Osteoblast (primary cell): ENCODE results near the gene LRRC59. TPM values are rescaled to one million over a fixed set of nuclear protein-coding genes. Genes with fewer than 3 reads are reported as not detected.
A peak's percentile ranks its signal among the peaks of the same experiment; 100 is the strongest.

Experiments used
- DNase-seq: peaks from one replicate; pipeline ENCODE4 v3.0.0; 2011; ENCODE audit warnings: low spot score, mixed read lengths; ENCODE audit not compliant: insufficient read length; ENCODE audit errors: missing footprints
- H2AFZ ChIP-seq: 2 replicates; pipeline ENCODE4 v1.6.0; 2011; ENCODE audit warnings: mild to moderate bottlenecking, low read length
- H3K27ac ChIP-seq: 2 replicates; pipeline ENCODE4 v1.5.1; 2011; ENCODE audit warnings: mild to moderate bottlenecking, low read depth, low read length, moderate library complexity
- H3K27me3 ChIP-seq: 2 replicates; pipeline ENCODE4 v1.6.0; 2012; ENCODE audit warnings: mild to moderate bottlenecking, control low read depth, inconsistent platforms, low read length, moderate library complexity; ENCODE audit not compliant: insufficient read depth
- H3K36me3 ChIP-seq: 2 replicates; pipeline ENCODE4 v1.5.1; 2011; ENCODE audit warnings: mild to moderate bottlenecking, low read length, control low read depth, moderate library complexity; ENCODE audit not compliant: insufficient read depth
- H3K4me1 ChIP-seq: 2 replicates; pipeline ENCODE4 v1.5.1; 2011; ENCODE audit warnings: mild to moderate bottlenecking, low read length, control low read depth, moderate library complexity; ENCODE audit not compliant: insufficient read depth
- H3K4me2 ChIP-seq: 2 replicates; pipeline ENCODE4 v1.6.0; 2011; ENCODE audit warnings: mild to moderate bottlenecking, low read length; ENCODE audit not compliant: insufficient read depth
- H3K4me3 ChIP-seq: fragments of 200-600 bp; sonication (generic); 3 replicates; pipeline ENCODE4 v1.5.1; 2012; ENCODE audit warnings: mild to moderate bottlenecking, low read length, inconsistent platforms; ENCODE audit not compliant: insufficient read depth
- H3K79me2 ChIP-seq: 2 replicates; pipeline ENCODE4 v1.6.0; 2012; ENCODE audit warnings: mild to moderate bottlenecking, low read length, control low read depth, inconsistent platforms; ENCODE audit not compliant: insufficient read depth
- H3K9me3 ChIP-seq: 2 replicates; pipeline ENCODE4 v1.5.1; 2011; ENCODE audit warnings: low read depth, low read length, control low read depth
- H4K20me1 ChIP-seq: 2 replicates; pipeline ENCODE4 v1.6.0; 2012; ENCODE audit warnings: mild to moderate bottlenecking, low read length, control low read depth; ENCODE audit not compliant: insufficient read depth
- CTCF ChIP-seq: IDR thresholded peaks from 2 replicates; pipeline ENCODE4 v1.5.1; 2011; ENCODE audit warnings: mild to moderate bottlenecking, low read depth, low read length, moderate library complexity; ENCODE audit errors: extremely low read depth
- total RNA-seq: library from RNA; depleted of rRNA; stranded (reverse); fragments of >200 nt; gene quantifications from 2 replicates; pipeline ENCODE4 v1.2.3, GENCODE V29; 2012

Gene LRRC59
- total RNA-seq, 1 donor = 121 TPM

DNA sequence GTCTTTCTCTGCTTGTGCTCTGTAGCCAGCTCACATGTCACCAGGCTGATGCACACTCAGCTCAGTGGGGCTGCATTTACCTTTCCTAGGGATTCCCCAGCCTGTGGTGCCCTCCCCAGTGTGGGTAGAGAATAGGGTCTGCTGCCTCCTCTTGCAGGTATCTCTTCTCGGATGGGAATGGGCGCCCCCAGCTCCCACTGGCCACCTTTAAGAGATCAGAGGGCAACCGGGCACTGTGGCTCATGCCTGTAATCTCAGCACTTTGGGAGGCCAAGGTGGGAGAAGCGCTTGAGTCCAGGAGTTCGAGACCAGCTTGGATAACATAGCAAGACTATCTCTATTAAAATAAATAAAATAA, 48.1 kb downstream of the LRRC59 start:
- no peak for DNase-seq
- no peak overlapping the region for H3K4me3 ChIP-seq
- no peak overlapping the region for H3K27ac ChIP-seq
- TF ChIP-seq CTCF = no peak
- H3K36me3 ChIP-seq = peaks cover 14% of the 10 kb centered on the region
- H3K79me2 ChIP-seq = peaks cover 66% of the 10 kb centered on the region
- H3K4me1 ChIP-seq = peaks cover 32% of the 10 kb centered on the region
- peak overlapping the region; percentile 92 for H3K4me2 ChIP-seq
- H2AFZ ChIP-seq = no peak overlapping the region
- H4K20me1 ChIP-seq = peaks cover 56% of the 10 kb centered on the region
- no peaks in the 10 kb centered on the region for H3K9me3 ChIP-seq
- no peaks in the 10 kb centered on the region for H3K27me3 ChIP-seq

DNA sequence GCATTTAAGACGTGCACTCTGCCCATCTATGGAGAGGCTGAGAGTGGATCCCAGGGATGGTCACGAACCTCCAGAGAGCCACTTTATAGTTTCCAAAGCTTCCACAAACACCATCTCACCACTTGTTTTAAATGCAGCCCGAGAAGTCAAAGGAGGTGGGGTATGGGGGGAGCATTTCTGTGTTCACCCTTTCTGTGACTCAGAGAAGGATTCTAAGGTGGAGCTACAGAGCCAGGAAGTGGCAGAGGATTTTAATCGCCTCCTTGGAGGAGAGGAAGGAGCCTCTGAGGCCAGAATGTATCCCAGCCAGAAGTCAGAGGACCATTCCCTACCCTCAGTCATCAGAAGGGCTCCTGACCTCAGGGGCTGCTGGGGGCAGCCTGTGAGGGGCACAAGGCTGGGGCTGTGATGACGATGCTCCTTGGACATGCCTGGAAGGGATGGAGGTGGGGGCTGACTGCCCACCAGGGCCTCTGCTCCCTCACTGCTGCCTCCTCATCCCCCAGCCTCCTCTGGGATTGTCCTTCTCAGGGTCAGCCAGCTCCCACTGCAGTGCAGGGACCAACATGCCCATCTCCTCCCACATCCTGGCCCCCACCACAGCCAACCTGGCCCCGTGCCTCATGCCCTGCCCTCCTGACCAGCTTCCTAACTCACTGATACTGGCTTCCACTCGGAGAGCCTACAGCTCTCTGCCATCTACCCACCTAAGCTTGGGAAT, 48.6 kb downstream of the LRRC59 start:
- Histone ChIP-seq H2AFZ (no peak overlapping the region), H3K27me3 (no peaks in the 10 kb centered on the region), H3K4me2 (peak overlapping the region; percentile 92), H3K36me3 (peaks cover 9% of the 10 kb centered on the region), H4K20me1 (peaks cover 50% of the 10 kb centered on the region), H3K9me3 (no peaks in the 10 kb centered on the region), H3K4me3 (no peak overlapping the region), H3K79me2 (peaks cover 66% of the 10 kb centered on the region), H3K4me1 (peaks cover 32% of the 10 kb centered on the region), H3K27ac (peak overlapping the region; percentile 14)
- peak; percentile 97 for DNase-seq
- no peak for TF ChIP-seq CTCF

GRCh38 chr17:50347894-50348291, 49.4 kb downstream of the LRRC59 start:
- peak overlapping the region; percentile 92 for H3K4me2 ChIP-seq
- peak overlapping the region; percentile 90 for H3K4me3 ChIP-seq
- no peak overlapping the region for H2AFZ ChIP-seq
- no peaks in the 10 kb centered on the region for H3K27me3 ChIP-seq
- H3K9me3 ChIP-seq = no peaks in the 10 kb centered on the region
- DNase-seq = no peak
- no peak overlapping the region for H3K27ac ChIP-seq
- TF ChIP-seq CTCF = no peak
- H4K20me1 ChIP-seq = peaks cover 43% of the 10 kb centered on the region
- H3K4me1 ChIP-seq = peaks cover 32% of the 10 kb centered on the region
- peaks cover 62% of the 10 kb centered on the region for H3K79me2 ChIP-seq
- H3K36me3 ChIP-seq = peaks cover 3% of the 10 kb centered on the region

DNA sequence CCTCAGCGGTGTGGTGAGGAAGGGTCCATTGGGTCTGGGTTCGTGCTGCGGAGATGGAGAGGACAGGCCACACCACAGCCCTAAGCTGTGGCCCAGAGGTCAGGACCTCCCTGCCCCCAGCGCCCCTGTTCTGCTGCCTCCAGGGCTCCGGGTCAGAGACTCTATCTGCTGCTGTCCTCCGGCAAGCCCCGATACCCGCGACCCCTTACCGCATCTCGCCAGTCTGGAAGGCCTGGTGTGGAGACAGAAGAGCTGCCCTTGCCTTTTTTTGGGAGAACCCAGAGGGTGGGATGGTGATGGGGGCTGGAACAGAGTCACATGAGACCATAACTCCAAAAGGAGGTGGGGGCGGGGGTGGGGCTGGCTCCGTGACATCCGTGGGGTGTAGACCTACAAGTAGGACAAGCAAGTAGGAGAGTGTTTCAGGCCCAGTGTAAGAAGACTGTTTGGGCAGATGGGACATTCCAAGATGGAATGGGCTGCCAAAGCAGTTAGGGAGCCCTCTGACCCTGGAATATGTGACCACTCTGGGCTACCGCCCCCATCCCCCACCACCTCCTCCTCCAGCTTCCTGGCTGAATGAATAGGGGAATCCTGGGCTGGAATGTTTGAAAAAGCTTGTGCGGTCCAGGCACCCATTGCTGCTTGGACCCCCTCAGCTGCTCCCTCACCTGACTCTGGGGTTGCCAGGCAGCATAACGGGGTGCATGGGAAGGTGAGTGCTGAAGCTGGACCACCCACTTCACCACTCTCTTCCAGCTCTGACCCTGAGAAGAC, 50.0 kb downstream of the LRRC59 start:
- TF ChIP-seq CTCF = no peak
- peak overlapping the region; percentile 92 for H3K4me2 ChIP-seq
- no peaks in the 10 kb centered on the region for H3K9me3 ChIP-seq
- H3K27me3 ChIP-seq = no peaks in the 10 kb centered on the region
- peaks cover 56% of the 10 kb centered on the region for H3K79me2 ChIP-seq
- H3K36me3 ChIP-seq = no peaks in the 10 kb centered on the region
- H3K27ac ChIP-seq = peak overlapping the region; percentile 70
- peak overlapping the region; percentile 90 for H3K4me3 ChIP-seq
- H4K20me1 ChIP-seq = peaks cover 37% of the 10 kb centered on the region
- H3K4me1 ChIP-seq = peaks cover 32% of the 10 kb centered on the region
- no peak for DNase-seq
- H2AFZ ChIP-seq = peak overlapping the region; percentile 65
